GM12892 (cell line): ENCODE results near the gene BMP2K.

Experiments
- POLR2A ChIP-seq: IDR thresholded peaks from 2 replicates; pipeline ENCODE4 v1.6.1; 2011; ENCODE audit warnings: low read depth, low read length, control low read depth
- TAF1 ChIP-seq: IDR thresholded peaks from 2 replicates; pipeline ENCODE4 v1.6.1; 2011; ENCODE audit warnings: low read depth, mild to moderate bottlenecking, control low read depth, low read length, borderline replicate concordance

- TF ChIP-seq POLR2A (no peak), TAF1 (no peak)
Observed at GRCh38 chr4:78797777-78798284, 21.7 kb downstream of the BMP2K start.
